ENCODE results near the gene MYL6B.

The MYL6B gene

DNA sequence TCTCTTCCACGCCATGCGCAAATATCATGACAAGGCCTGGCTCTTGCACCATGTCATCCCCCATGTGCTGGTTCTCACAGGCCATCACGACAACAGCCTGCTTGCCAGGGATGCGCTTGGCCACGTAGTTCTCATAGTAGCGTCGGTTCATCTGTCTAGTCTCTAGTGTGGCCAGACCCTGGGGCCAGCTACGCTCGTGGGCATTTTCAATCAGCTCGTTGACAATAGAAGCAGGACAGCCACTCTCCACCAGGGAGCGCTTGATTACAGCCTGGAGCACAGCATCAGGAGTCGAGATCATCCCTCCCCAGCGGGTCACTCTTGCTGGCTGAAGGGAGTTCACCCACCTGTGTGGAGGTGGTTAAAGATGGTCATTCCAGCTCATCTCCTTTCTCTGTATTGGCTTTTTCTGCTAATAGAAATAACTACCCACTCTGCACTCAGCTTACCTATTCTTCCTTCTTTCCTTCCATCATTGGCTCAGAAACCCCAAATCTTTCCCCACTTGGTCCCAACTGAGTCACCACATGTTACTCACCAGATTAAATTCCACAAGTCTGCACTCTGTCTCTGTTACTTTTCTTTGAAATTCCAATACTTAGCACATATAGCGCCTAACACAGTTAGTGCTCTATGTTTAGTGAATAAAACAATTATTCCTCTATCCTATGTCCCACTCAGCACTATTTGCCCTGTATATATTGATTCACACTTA is 54.2 kb downstream of the MYL6B start:
- Histone ChIP-seq H3K36me3 (peaks cover 31% of the 10 kb centered on the region), H3K9me3 (no peaks in the 10 kb centered on the region), H3K4me3 (ENCODE audit: low read depth, low read length) (no peak overlapping the region), H3K27me3 (no peaks in the 10 kb centered on the region), H3K4me1 (no peaks in the 10 kb centered on the region)
- peak; percentile 87 for TF ChIP-seq CTCF (IDR thresholded peaks at IDR 0.05; ENCODE audit: low read depth, low read length)
- peak; percentile 79 for DNase-seq
